BJ (cell line): ENCODE data around the gene PUDP. TPM values are rescaled to one million over a fixed set of nuclear protein-coding genes. Genes with fewer than 3 reads are reported as not detected.
"Not testable (repeated sequence)": the region's sequence is repeated elsewhere in the genome, so short reads cannot be mapped to it uniquely, and the experiment has no call there.

Experiments used
- CTCF ChIA-PET: fragments of 350-600 bp; formaldehyde crosslinking; extraction: SDS; loops from one replicate; lab custom pipeline; 2021; ENCODE audit warnings: antibody characterized with exemption, inconsistent platforms; lab: Yijun Ruan, JAX
- POLR2A ChIA-PET: fragments of 300-600 bp; sonication (Branson Sonifier 250); formaldehyde crosslinking; extraction: SDS; loops from one replicate; lab custom pipeline; 2021; ENCODE audit warnings: antibody characterized with exemption; lab: Charles Lee
- DNase-seq: peaks from one replicate; pipeline ENCODE4 v3.0.0-alpha.2; 2011; ENCODE audit warnings: low read depth
- H3K27me3 ChIP-seq: 2 replicates; pipeline ENCODE4 v1.6.0; 2011; ENCODE audit warnings: low read length; ENCODE audit not compliant: control insufficient read depth, insufficient read depth
- H3K36me3 ChIP-seq: 2 replicates; pipeline ENCODE4 v1.5.1; 2011; ENCODE audit warnings: low read length; ENCODE audit not compliant: control insufficient read depth, insufficient read depth
- H3K4me3 ChIP-seq: 2 replicates; pipeline ENCODE4 v1.5.1; 2011; ENCODE audit warnings: low read depth, mild to moderate bottlenecking, control low read depth, low read length
- polyA plus RNA-seq: library from polyadenylated mRNA; depleted of rRNA; stranded (reverse); fragments of >200 nt; gene quantifications from 2 replicates; pipeline ENCODE4 v1.2.3, GENCODE V29; 2011
- TF ChIP-seq, protein P1 (sequence below): IDR thresholded peaks from 2 replicates; pipeline ENCODE4 v1.5.1; 2011; ENCODE audit warnings: low read depth, mild to moderate bottlenecking, control low read depth, inconsistent platforms, low read length, moderate library complexity; ENCODE audit not compliant: insufficient read depth

PUDP gene
- polyA plus RNA-seq, 1 experiment: 17.2 TPM

DNA sequence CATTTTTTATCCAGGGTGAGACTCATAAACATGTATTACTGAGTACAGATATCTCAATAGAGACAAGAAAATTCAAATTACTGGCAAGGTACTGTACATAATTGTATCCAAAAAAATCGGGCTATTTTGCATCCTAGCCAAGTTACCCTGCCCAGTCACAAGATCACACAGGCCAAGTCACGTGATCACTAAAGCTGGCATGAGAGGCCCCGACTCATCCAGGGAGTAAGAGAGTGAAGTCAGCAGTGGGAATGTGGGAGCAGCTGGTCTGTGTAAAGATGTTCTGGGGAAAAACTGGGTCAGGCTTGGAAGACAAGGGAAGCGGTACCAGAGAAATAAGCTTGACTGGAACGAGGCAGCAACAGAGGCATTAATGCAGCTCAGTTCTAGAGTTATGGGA lies 119.7 kb downstream of the PUDP start:
- TF ChIP-seq, protein P1, sequence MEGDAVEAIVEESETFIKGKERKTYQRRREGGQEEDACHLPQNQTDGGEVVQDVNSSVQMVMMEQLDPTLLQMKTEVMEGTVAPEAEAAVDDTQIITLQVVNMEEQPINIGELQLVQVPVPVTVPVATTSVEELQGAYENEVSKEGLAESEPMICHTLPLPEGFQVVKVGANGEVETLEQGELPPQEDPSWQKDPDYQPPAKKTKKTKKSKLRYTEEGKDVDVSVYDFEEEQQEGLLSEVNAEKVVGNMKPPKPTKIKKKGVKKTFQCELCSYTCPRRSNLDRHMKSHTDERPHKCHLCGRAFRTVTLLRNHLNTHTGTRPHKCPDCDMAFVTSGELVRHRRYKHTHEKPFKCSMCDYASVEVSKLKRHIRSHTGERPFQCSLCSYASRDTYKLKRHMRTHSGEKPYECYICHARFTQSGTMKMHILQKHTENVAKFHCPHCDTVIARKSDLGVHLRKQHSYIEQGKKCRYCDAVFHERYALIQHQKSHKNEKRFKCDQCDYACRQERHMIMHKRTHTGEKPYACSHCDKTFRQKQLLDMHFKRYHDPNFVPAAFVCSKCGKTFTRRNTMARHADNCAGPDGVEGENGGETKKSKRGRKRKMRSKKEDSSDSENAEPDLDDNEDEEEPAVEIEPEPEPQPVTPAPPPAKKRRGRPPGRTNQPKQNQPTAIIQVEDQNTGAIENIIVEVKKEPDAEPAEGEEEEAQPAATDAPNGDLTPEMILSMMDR: no peak
- POLR2A ChIA-PET: no interaction called here
- no peaks in the 10 kb centered on the region for H3K27me3 ChIP-seq

DNA sequence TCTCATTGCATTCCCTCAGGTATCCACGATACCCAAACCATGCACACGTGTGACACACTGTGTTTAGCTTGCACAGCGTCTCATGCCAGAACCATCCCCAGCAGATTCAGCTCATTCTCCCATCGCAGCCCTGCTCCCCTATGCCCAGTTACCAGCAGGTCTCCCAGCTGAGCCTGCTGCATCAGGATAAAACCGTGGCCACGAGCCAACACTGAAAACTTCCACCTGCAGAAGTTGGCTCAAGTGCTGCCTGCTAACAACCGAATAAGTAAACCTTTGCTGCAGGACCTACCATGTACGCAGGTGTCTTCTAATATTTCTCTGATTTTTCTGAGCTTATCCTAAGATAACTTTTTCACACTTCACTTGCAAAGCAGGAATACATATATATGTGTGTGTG lies 120.9 kb downstream of the PUDP start:
- no peak for DNase-seq
- H3K36me3 ChIP-seq: no peaks in the 10 kb centered on the region
- no peaks in the 10 kb centered on the region for H3K27me3 ChIP-seq
- ChIA-PET POLR2A (no interaction called here), CTCF (no interaction called here)
- H3K4me3 ChIP-seq: no peak overlapping the region
- TF ChIP-seq, protein P1: no peak

More for the DNA sequence above, 119.7 kb downstream of the PUDP start:
- no peak for DNase-seq
- H3K36me3 ChIP-seq: no peaks in the 10 kb centered on the region
- H3K4me3 ChIP-seq: no peak overlapping the region
- CTCF ChIA-PET: no interaction called here

DNA sequence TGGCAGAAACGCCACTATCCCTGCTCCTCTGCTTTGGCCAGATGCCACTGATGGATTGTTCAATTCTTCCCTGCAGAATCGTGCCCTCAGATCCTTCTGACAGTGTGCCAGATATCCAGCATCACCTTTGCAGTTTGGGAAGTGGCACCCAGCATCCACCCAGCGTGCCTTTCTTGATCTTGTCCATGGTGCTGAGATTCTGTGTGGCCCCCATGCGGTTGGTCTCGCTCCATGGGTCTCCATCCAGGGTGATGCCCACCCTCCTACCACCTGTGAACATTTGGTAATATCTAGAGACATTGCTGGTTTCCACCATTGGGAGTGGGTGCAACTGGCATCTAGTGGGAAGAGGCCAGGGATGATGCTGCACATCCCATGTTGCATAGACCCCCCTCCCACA lies 121.6 kb downstream of the PUDP start:
- H3K36me3 ChIP-seq, H3K4me3 ChIP-seq, POLR2A ChIA-PET, H3K27me3 ChIP-seq, DNase-seq, CTCF ChIA-PET: not testable (repeated sequence)

DNA sequence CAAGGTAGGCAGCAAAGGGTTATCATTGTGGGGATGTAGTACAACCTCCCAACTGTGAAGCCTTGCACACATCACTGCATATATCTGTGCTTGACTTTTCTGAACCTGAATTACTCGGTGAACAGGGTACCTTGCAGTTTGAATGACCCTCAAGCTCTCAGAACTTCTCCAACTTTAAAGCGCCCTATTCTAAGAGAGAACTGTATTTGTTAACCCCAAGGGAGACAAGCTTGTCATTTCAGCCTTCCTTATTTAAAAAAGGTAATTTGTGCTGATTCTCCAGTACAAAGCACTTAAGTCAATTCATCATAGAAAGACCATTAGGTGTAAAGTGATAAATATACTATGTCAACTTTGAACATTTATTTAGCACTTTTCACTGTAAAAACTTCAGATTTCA lies 122.5 kb downstream of the PUDP start:
- Histone ChIP-seq H3K4me3 (no peak overlapping the region), H3K27me3 (no peaks in the 10 kb centered on the region), H3K36me3 (no peaks in the 10 kb centered on the region)
- no peak for DNase-seq
- ChIA-PET CTCF (no interaction called here), POLR2A (no interaction called here)
- TF ChIP-seq, protein P1: no peak

DNA sequence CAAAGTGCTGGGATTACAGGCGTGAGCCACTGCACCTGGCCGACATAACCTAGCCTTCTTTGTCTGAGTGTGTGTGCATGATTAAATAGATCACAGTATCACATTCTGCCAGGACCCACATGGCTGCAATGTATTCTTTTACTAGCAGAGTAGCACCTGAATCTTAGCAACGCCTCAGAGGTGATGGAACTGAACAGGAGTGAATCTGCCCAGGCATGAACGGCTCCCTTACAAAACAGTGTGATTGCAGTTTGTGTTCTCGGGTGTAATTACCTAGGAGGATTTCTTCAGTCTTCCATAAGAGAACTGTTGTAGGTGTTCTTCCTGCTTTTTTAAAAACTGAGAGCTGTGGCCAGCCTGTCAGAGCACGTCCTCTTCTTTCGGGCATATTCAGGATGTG lies 123.1 kb downstream of the PUDP start:
- POLR2A ChIA-PET: no interaction called here
- Histone ChIP-seq H3K4me3 (no peak overlapping the region), H3K27me3 (no peaks in the 10 kb centered on the region), H3K36me3 (no peaks in the 10 kb centered on the region)
- CTCF ChIA-PET: no interaction called here
- TF ChIP-seq, protein P1: no peak
- DNase-seq: no peak

DNA sequence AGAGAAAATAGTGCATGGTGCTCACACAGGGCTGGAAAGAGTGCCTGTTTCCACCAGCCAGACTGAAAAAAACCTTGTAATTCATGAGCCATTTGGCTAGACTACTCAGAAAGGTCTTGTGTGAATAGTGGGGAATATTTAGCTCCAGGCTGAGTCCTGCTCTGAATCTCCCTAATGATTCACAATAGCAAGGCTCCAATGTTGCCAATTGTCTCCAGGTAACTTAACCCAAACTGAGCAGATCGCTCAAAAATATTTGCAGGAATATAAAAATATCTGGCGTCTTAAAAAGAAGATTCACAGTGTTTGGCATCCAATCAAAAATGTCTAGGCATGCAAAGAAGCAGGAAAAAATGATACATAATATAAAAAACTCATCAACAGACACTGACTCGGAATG lies 125.0 kb downstream of the PUDP start:
- H3K4me3 ChIP-seq, CTCF ChIA-PET, H3K27me3 ChIP-seq, POLR2A ChIA-PET, H3K36me3 ChIP-seq: not testable (repeated sequence)
- DNase-seq: peak; percentile 3
